CD4-positive, alpha-beta T cell treated with Interleukin-6 for 4 hours (primary cell): ENCODE data around the gene RUBCNL.
A peak's percentile ranks its signal among the peaks of the same experiment; 100 is the strongest.

Source experiments
- DNase-seq: peaks from one replicate; pipeline ENCODE4 v3.0.0-alpha.2; 2020; ENCODE audit warnings: mixed read lengths

Gene RUBCNL

GRCh38 chr13:46340011-46340410 is 47.0 kb downstream of the RUBCNL start:
- no peak for DNase-seq

- DNase-seq = no peak
These were observed 47.9 kb downstream of the RUBCNL start for GRCh38 chr13:46339035-46339666.

- DNase-seq = no peak
These were observed 49.4 kb downstream of the RUBCNL start for GRCh38 chr13:46337700-46338099.

GRCh38 chr13:46334035-46334822 is 52.8 kb downstream of the RUBCNL start:
- no peak for DNase-seq

GRCh38 chr13:46332772-46333171 is 54.3 kb downstream of the RUBCNL start:
- no peak for DNase-seq

- no peak for DNase-seq
These were observed 57.4 kb downstream of the RUBCNL start for GRCh38 chr13:46329624-46330023.

GRCh38 chr13:46327246-46327645 is 59.8 kb downstream of the RUBCNL start:
- DNase-seq = no peak

GRCh38 chr13:46324976-46325375 is 62.1 kb downstream of the RUBCNL start:
- no peak for DNase-seq

GRCh38 chr13:46321494-46322225 is 65.4 kb downstream of the RUBCNL start:
- peak; percentile 81 for DNase-seq

- peak; percentile 6 for DNase-seq
These were observed 66.2 kb downstream of the RUBCNL start for GRCh38 chr13:46320821-46321220.

GRCh38 chr13:46320406-46320805 is 66.6 kb downstream of the RUBCNL start:
- DNase-seq = peak; percentile 14

- no peak for DNase-seq
These were observed 68.1 kb downstream of the RUBCNL start for GRCh38 chr13:46318986-46319385.

- no peak for DNase-seq
These were observed 69.9 kb downstream of the RUBCNL start for GRCh38 chr13:46317120-46317519.

- no peak for DNase-seq
These were observed 71.5 kb downstream of the RUBCNL start for GRCh38 chr13:46315491-46316075.

GRCh38 chr13:46315036-46315435 is 72.0 kb downstream of the RUBCNL start:
- no peak for DNase-seq

- DNase-seq = no peak
These were observed 72.5 kb downstream of the RUBCNL start for GRCh38 chr13:46314587-46314986.

- no peak for DNase-seq
These were observed 73.4 kb downstream of the RUBCNL start for GRCh38 chr13:46313432-46314257.

GRCh38 chr13:46313024-46313423 is 74.0 kb downstream of the RUBCNL start:
- no peak for DNase-seq

- DNase-seq = no peak
These were observed 75.8 kb downstream of the RUBCNL start for GRCh38 chr13:46311217-46311616.

GRCh38 chr13:46310066-46310465 is 77.0 kb downstream of the RUBCNL start:
- DNase-seq = no peak

GRCh38 chr13:46307554-46307953 is 79.5 kb downstream of the RUBCNL start:
- no peak for DNase-seq

GRCh38 chr13:46304546-46304945 is 82.5 kb downstream of the RUBCNL start:
- DNase-seq = no peak
